IMR-90 (cell line): ENCODE data around the gene WDFY1. TPM values are rescaled to one million over a fixed set of nuclear protein-coding genes. Genes with fewer than 3 reads are reported as not detected.
A peak's percentile ranks its signal among the peaks of the same experiment; 100 is the strongest.

Experiments used
- ATAC-seq: fragments of 200-7000 bp; cut with Tn5 transposase; 2 replicates; pipeline ENCODE4 v1.9.1; 2020; ENCODE audit warnings: low read depth, mild to moderate bottlenecking, moderate library complexity
- BruUV-seq: library from RNA; stranded (reverse); fragments of 400-500 nt; replicated peaks from 2 replicates; lab custom pipeline; 2021; lab: Mats Ljungman, UMichigan
- CTCF ChIA-PET: fragments of 300-600 bp; formaldehyde crosslinking; extraction: SDS; loops from one replicate; lab custom pipeline; 2021; ENCODE audit warnings: antibody characterized with exemption; lab: Yijun Ruan, JAX
- POLR2A ChIA-PET: fragments of 300-600 bp; sonication (Branson Sonifier 250); formaldehyde crosslinking; loops from one replicate; lab custom pipeline; 2022; ENCODE audit warnings: antibody characterized with exemption; ENCODE audit not compliant: unreplicated experiment; lab: Charles Lee
- DNase-seq: peaks from one replicate; pipeline ENCODE4 v3.0.0; 2013
- H2AFZ ChIP-seq: replicated peaks from 2 replicates; pipeline ENCODE3; 2013; ENCODE audit warnings: low read length, mild to moderate bottlenecking; ENCODE audit not compliant: poor library complexity
- H2AK5ac ChIP-seq: 2 replicates; pipeline ENCODE4 v1.6.1; 2013; ENCODE audit warnings: low read depth, low read length, inconsistent platforms
- H2AK9ac ChIP-seq: replicated peaks from 2 replicates; pipeline ENCODE3; 2013; ENCODE audit warnings: mild to moderate bottlenecking, low read depth, low read length, moderate library complexity; ENCODE audit not compliant: poor library complexity
- H2BK120ac ChIP-seq: 2 replicates; pipeline ENCODE4 v1.6.1; 2013; ENCODE audit warnings: low read depth, low read length, inconsistent platforms
- H2BK15ac ChIP-seq: 3 replicates; pipeline ENCODE4 v1.6.1; 2013; ENCODE audit warnings: low read depth, low read length, inconsistent platforms
- H2BK20ac ChIP-seq: 2 replicates; pipeline ENCODE4 v1.6.1; 2013; ENCODE audit warnings: low read depth, mild to moderate bottlenecking, inconsistent platforms, low read length, moderate library complexity
- H2BK5ac ChIP-seq: 2 replicates; pipeline ENCODE4 v1.6.1; 2013; ENCODE audit warnings: mild to moderate bottlenecking, low read depth, low read length, inconsistent platforms; ENCODE audit not compliant: poor library complexity, severe bottlenecking
- H3K14ac ChIP-seq: replicated peaks from 2 replicates; pipeline ENCODE4 v1.6.1; 2013; ENCODE audit warnings: low read depth, low read length, inconsistent platforms
- H3K18ac ChIP-seq: 2 replicates; pipeline ENCODE4 v1.6.1; 2013; ENCODE audit warnings: low read depth, low read length, control low read depth
- H3K23ac ChIP-seq: 2 replicates; pipeline ENCODE4 v1.6.1; 2013; ENCODE audit warnings: low read depth, low read length, inconsistent platforms
- H3K27ac ChIP-seq: 2 replicates; pipeline ENCODE4 v1.5.1; 2013; ENCODE audit warnings: mild to moderate bottlenecking, control low read depth, low read length; ENCODE audit not compliant: insufficient read depth
- H3K27me3 ChIP-seq: 2 replicates; pipeline ENCODE4 v1.6.1; 2013; ENCODE audit warnings: low read length; ENCODE audit not compliant: control insufficient read depth, insufficient read depth
- H3K36me3 ChIP-seq: 2 replicates; pipeline ENCODE4 v1.6.1; 2013; ENCODE audit warnings: low read length, mixed read lengths; ENCODE audit not compliant: control insufficient read depth, insufficient read depth
- H3K4ac ChIP-seq: 2 replicates; pipeline ENCODE4 v1.6.1; 2013; ENCODE audit warnings: low read depth, low read length, inconsistent platforms
- H3K4me1 ChIP-seq: 2 replicates; pipeline ENCODE4 v1.6.1; 2013; ENCODE audit warnings: low read length, mixed read lengths; ENCODE audit not compliant: control insufficient read depth, insufficient read depth
- H3K4me2 ChIP-seq: 2 replicates; pipeline ENCODE4 v1.6.1; 2013; ENCODE audit warnings: low read depth, mild to moderate bottlenecking, control low read depth, low read length, moderate library complexity
- H3K4me3 ChIP-seq: 2 replicates; pipeline ENCODE4 v1.5.1; 2013; ENCODE audit warnings: low read depth, mild to moderate bottlenecking, control low read depth, low read length, moderate library complexity; ENCODE audit not compliant: insufficient read depth
- H3K56ac ChIP-seq: 2 replicates; pipeline ENCODE4 v1.6.1; 2013; ENCODE audit warnings: low read length, inconsistent platforms; ENCODE audit not compliant: insufficient read depth; ENCODE audit errors: extremely low read depth
- H3K79me1 ChIP-seq, 2 experiments: 2 replicates each; pipeline ENCODE4 v1.6.1; 2013; ENCODE audit warnings: low read length in 2 of 2, inconsistent platforms in 1 of 2, low read depth in 1 of 2
- H3K9ac ChIP-seq: 2 replicates; pipeline ENCODE4 v1.6.1; 2013; ENCODE audit warnings: low read depth, low read length, control low read depth
- H3K9me1 ChIP-seq: 2 replicates; pipeline ENCODE4 v1.6.1; 2013; ENCODE audit warnings: low read length, inconsistent platforms; ENCODE audit not compliant: insufficient read depth
- H3K9me3 ChIP-seq: 2 replicates; pipeline ENCODE4 v1.6.1; 2013; ENCODE audit warnings: low read length; ENCODE audit not compliant: control insufficient read depth, insufficient read depth
- H4K20me1 ChIP-seq: 2 replicates; pipeline ENCODE4 v1.6.1; 2013; ENCODE audit warnings: low read length, inconsistent platforms; ENCODE audit not compliant: insufficient read depth
- H4K5ac ChIP-seq: 2 replicates; pipeline ENCODE4 v1.6.1; 2013; ENCODE audit warnings: mild to moderate bottlenecking, low read depth, low read length, control low read depth
- H4K8ac ChIP-seq, 2 experiments: 2 replicates each; pipeline ENCODE4 v1.6.1; 2013; ENCODE audit warnings: low read depth in 2 of 2, low read length in 2 of 2, control low read depth in 1 of 2, inconsistent platforms in 1 of 2
- H4K91ac ChIP-seq: 2 replicates; pipeline ENCODE4 v1.6.1; 2013; ENCODE audit warnings: low read depth, low read length, inconsistent platforms; ENCODE audit not compliant: insufficient read depth
- CTCF ChIP-seq: conservative IDR thresholded peaks from 2 replicates; pipeline ENCODE4 v1.5.1; 2012; ENCODE audit warnings: mild to moderate bottlenecking, low read depth, low read length, improper control_type of control experiment
- ELK1 ChIP-seq: fragments of 150-350 bp; IDR thresholded peaks from 2 replicates; pipeline ENCODE4 v1.6.1; 2016; ENCODE audit warnings: low read depth, mild to moderate bottlenecking, low read length, moderate library complexity, borderline replicate concordance
- RAD21 ChIP-seq: IDR thresholded peaks from 2 replicates; pipeline ENCODE4 v1.6.1; 2012; ENCODE audit warnings: low read length, improper control_type of control experiment
- SMC3 ChIP-seq: fragments of 150-350 bp; IDR thresholded peaks from 2 replicates; pipeline ENCODE4 v1.6.1; 2016; ENCODE audit warnings: low read depth, mild to moderate bottlenecking, antibody characterized with exemption, low read length, moderate library complexity
- WGBS, 2 experiments: methylation state at CpG; one replicate each; pipeline versions ENCODE4 v1.1.5 to v1.1.7; 2013; ENCODE audit warnings: missing lambda C conversion rate in 2 of 2; ENCODE audit not compliant: insufficient read length in 1 of 2; ENCODE audit errors: extremely low coverage in 2 of 2; 5-methylcytosine and 5-hydroxymethylcytosine counted together
- dilution Hi-C: fragments of 300-500 bp; cut with HindIII; formaldehyde crosslinking; loops from one replicate; pipeline ENCODE4 v1.14.3; 2018; ENCODE audit warnings: low sequenced_read_pairs; ENCODE audit not compliant: unreplicated experiment
- in situ Hi-C: fragments of 300-500 bp; cut with MboI; formaldehyde crosslinking; loops from 3 replicates; pipeline ENCODE4 v1.14.3; 2019; ENCODE audit warnings: low sequenced_read_pairs, inconsistent platforms, mixed read lengths
- intact Hi-C: fragments of 100-400 bp; cut with micrococcal nuclease; formaldehyde crosslinking; loops from 2 replicates; pipeline ENCODE4 v1.10.0; 2022
- polyA plus RNA-seq, 3 experiments: library from polyadenylated mRNA; depleted of rRNA; stranded (reverse); fragments of >200 nt; gene quantifications; 2 replicates each; pipeline ENCODE4 v1.2.3, GENCODE V29; 2012; ENCODE audit warnings: low replicate concordance in 1 of 3
- total RNA-seq: library from RNA; depleted of rRNA; stranded (reverse); fragments of >200 nt; gene quantifications from 2 replicates; pipeline ENCODE4 v1.2.3, GENCODE V29; 2012

Gene WDFY1
- total and polyA plus RNA-seq, 2 of the 4 experiments (the other 2 are of a cell fraction) = 35.6 to 93.6 TPM

- H3K36me3 ChIP-seq = peaks cover 11% of the 10 kb centered on the region
- ATAC-seq (peak; percentile 77), DNase-seq (peak; percentile 82)
- CTCF ChIA-PET = interaction anchor here (0.6 to 4.4 kb wide), 31 partner anchors 8 to 366 kb away, joined by 3 to 49 read pairs (median 3); partner anchors contain the start of gene SERPINE2
- H3K9me3 ChIP-seq = no peaks in the 10 kb centered on the region
- intact Hi-C loops = loop anchor here (1.0 to 2.0 kb wide), 3 partner anchors 23 to 291 kb away; partner anchors contain the start of gene SERPINE2
- H3K27me3 ChIP-seq = no peaks in the 10 kb centered on the region
- dilution Hi-C loops = no loop called here
- no peak overlapping the region for H3K18ac ChIP-seq
- peaks cover 12% of the 10 kb centered on the region for H3K4me1 ChIP-seq
- H4K8ac ChIP-seq = no peak overlapping the region
- no peak for TF ChIP-seq ELK1
- TF ChIP-seq RAD21 = peak; percentile 90
- peak; percentile 98 for TF ChIP-seq SMC3
- peak; percentile 87 for TF ChIP-seq CTCF
- no TSS peak for BruUV-seq
- no peak overlapping the region for H3K4me3 ChIP-seq
- no peak overlapping the region for H3K14ac ChIP-seq
- H2BK120ac ChIP-seq = 0 out of 2 replicates have a peak overlapping the region, but pooled peaks have one; percentile 12
- H2AFZ ChIP-seq = no peak overlapping the region
- peaks cover 10% of the 10 kb centered on the region; the same call in 1 of the 2 replicates for H3K9me1 ChIP-seq
- no peak overlapping the region for H2BK15ac ChIP-seq
- H3K56ac ChIP-seq = no peak overlapping the region
- H3K27ac ChIP-seq = no peak overlapping the region
- H3K23ac ChIP-seq = no peak overlapping the region
- no peak overlapping the region for H4K91ac ChIP-seq
- H2AK5ac ChIP-seq = no peak overlapping the region
- H3K4ac ChIP-seq = no peak overlapping the region
- H3K4me2 ChIP-seq = no peak overlapping the region
- H2BK20ac ChIP-seq = no peak overlapping the region
- no peaks in the 10 kb centered on the region for H4K20me1 ChIP-seq
- in situ Hi-C loops = loop anchor here (5.0 kb wide), 1 partner anchor 294 kb away; no protein-coding TSS in a partner anchor
- POLR2A ChIA-PET = no interaction called here
- no peak overlapping the region for H3K9ac ChIP-seq
- H2BK5ac ChIP-seq = no peak overlapping the region
- 0 out of 4 replicates have a peak, but pooled peaks cover 0 to 4% of the 10 kb centered on the region in 2 experiments for H3K79me1 ChIP-seq
- H2AK9ac ChIP-seq = no peak overlapping the region
- no peak overlapping the region for H4K5ac ChIP-seq
- 69% methylated on average over 2 of the region's 5 CpGs; no CpG with 5 or more reads in 1 of the 2 experiments for WGBS, 2 experiments
Measured at GRCh38 chr2:223993634-223994232, 48.6 kb upstream of the WDFY1 start.
